ENCODE results near the gene ADH1A.

GRCh38 chr4:99305638-99306400 lies 15.0 kb upstream of the ADH1A start:
- TF ChIP-seq CTCF (conservative IDR thresholded peaks at IDR 0.05; ENCODE audit: low read length) (no peak), EZH2phosphoT487 (IDR thresholded peaks at IDR 0.05; ENCODE audit: borderline replicate concordance, low read depth, low read length) (no peak)

Data from OCI-LY7 (cell line).